ENCODE measurements around the gene QKI.

Gene QKI

GRCh38 chr6:163489584-163489983 lies 75.1 kb downstream of the QKI start:
- DNase-seq (ENCODE audit: insufficient read length, low spot score) (no peak), FAIRE-seq (no peak)
- TF ChIP-seq CTCF (IDR thresholded peaks at IDR 0.05; ENCODE audit: insufficient read depth, missing control alignments), result no peak

- DNase-seq (ENCODE audit: insufficient read length, low spot score) (no peak), FAIRE-seq (no peak)
- no peak for TF ChIP-seq CTCF (IDR thresholded peaks at IDR 0.05; ENCODE audit: insufficient read depth, missing control alignments)
Observed at GRCh38 chr6:163490826-163491577, 76.5 kb downstream of the QKI start.

GRCh38 chr6:163491737-163492300 lies 77.3 kb downstream of the QKI start:
- DNase-seq (ENCODE audit: insufficient read length, low spot score) (no peak), FAIRE-seq (no peak)
- TF ChIP-seq CTCF (IDR thresholded peaks at IDR 0.05; ENCODE audit: insufficient read depth, missing control alignments), result no peak

GRCh38 chr6:163494279-163494727 lies 79.8 kb downstream of the QKI start:
- no peak for DNase-seq (ENCODE audit: insufficient read length, low spot score)
- no peak for FAIRE-seq
- no peak for TF ChIP-seq CTCF (IDR thresholded peaks at IDR 0.05; ENCODE audit: insufficient read depth, missing control alignments)

GRCh38 chr6:163496205-163496604 lies 81.7 kb downstream of the QKI start:
- FAIRE-seq, result peak; percentile 76
- DNase-seq (ENCODE audit: insufficient read length, low spot score), result no peak
- no peak for TF ChIP-seq CTCF (IDR thresholded peaks at IDR 0.05; ENCODE audit: insufficient read depth, missing control alignments)

GRCh38 chr6:163500105-163500504 lies 85.6 kb downstream of the QKI start:
- FAIRE-seq (no peak), DNase-seq (ENCODE audit: insufficient read length, low spot score) (no peak)
- no peak for TF ChIP-seq CTCF (IDR thresholded peaks at IDR 0.05; ENCODE audit: insufficient read depth, missing control alignments)

- DNase-seq (ENCODE audit: insufficient read length, low spot score), result no peak
- no peak for FAIRE-seq
Observed at GRCh38 chr6:163501026-163501425, 86.5 kb downstream of the QKI start.

More at GRCh38 chr6:163501026-163501425, 86.5 kb downstream of the QKI start:
- no peak for TF ChIP-seq CTCF (IDR thresholded peaks at IDR 0.05; ENCODE audit: insufficient read depth, missing control alignments)
